ENCODE data around the gene FRAS1.
"Not testable (repeated sequence)": the region's sequence is repeated elsewhere in the genome, so short reads cannot be mapped to it uniquely, and the experiment has no call there.

Gene FRAS1

GRCh38 chr4:78268597-78268996, 211.5 kb downstream of the FRAS1 start:
- no peak for DNase-seq (ENCODE audit: low read depth in 1 of 2, low spot score in 1 of 2)

DNA sequence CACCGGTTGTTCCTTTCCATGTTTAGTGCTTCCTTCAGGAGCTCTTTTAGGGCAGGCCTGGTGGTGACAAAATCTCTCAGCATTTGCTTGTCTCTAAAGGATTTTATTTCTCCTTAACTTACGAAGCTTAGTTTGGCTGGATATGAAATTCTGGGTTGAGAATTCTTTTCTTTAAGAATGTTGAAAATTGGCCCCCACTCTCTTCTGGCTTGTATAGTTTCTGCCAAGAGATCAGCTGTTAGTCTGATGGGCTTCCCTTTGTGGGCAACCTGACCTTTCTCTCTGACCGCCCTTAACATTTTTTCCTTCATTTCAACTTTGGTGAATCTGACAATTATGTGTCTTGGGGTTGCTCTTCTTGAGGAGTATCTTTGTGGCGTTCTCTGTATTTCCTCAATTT, 218.3 kb downstream of the FRAS1 start:
- not testable (repeated sequence) for DNase-seq (ENCODE audit: low read depth in 1 of 2, low spot score in 1 of 2)

- no peak for DNase-seq (ENCODE audit: low read depth in 1 of 2, low spot score in 1 of 2)
Measured at GRCh38 chr4:78286281-78286680, 229.2 kb downstream of the FRAS1 start.

- DNase-seq (ENCODE audit: low read depth in 1 of 2, low spot score in 1 of 2) = no peak
Measured at GRCh38 chr4:78288327-78288726, 231.2 kb downstream of the FRAS1 start.

DNA sequence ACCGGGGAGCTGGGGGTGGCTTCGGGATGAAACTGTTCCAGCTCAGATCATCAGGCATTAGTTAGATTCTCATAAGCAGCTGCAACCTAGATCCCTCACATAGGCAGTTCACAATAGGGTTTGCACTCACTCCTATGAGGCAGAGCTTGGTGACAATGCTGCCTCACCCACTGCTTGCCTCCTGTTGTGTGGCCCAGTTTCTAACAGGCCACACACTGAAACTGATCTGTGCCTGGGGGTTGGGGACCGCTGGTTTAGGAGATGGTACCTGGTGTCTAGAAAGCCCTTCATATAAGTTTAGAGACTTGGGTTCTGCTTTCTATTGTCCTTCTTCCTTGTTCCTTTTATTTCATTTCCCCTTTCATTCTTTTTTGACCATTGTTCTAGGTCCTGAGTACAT, 234.2 kb downstream of the FRAS1 start:
- no peak for DNase-seq (ENCODE audit: low read depth in 1 of 2, low spot score in 1 of 2)

DNA sequence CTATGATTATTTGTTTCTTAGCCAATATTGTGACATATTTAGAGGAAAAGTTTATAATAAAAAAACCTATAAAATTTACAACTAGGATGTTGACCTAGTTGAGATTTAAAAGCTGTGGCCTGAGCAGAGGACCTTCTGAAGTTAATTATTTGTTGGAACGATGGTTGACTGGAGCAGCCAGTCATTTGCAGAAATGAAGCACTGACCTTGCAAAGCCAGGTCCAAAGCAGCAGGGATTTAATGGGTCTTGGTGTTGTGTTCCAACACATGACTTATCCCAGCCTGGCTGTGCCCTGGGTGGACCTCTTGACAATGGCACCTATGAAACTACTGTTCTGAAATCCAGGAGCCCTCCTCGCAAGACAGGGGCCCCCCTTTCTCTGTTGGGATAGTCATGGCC, 235.2 kb downstream of the FRAS1 start:
- no peak for DNase-seq (ENCODE audit: low read depth in 1 of 2, low spot score in 1 of 2)

DNA sequence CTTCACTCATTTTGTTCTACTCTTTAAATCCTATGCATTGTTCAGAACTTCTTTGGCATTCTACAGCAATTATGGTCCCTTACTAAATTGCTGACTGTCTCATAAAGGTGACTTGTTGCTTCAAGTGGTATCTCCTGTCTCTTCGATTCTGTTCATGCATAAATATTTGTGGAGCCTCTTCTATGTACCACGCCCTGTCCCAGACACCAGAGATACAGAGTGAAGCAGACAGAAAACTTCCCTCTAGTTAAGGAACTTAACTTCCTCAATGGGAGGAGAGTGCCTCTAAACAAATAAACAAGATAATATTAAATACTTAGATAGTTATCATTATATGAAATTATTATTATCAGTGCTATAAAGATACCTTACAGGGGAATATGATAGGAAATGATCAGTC, 235.7 kb downstream of the FRAS1 start:
- no peak for DNase-seq (ENCODE audit: low read depth in 1 of 2, low spot score in 1 of 2)

- no peak for DNase-seq (ENCODE audit: low read depth in 1 of 2, low spot score in 1 of 2)
Measured at GRCh38 chr4:78293348-78293747, 236.2 kb downstream of the FRAS1 start.

DNA sequence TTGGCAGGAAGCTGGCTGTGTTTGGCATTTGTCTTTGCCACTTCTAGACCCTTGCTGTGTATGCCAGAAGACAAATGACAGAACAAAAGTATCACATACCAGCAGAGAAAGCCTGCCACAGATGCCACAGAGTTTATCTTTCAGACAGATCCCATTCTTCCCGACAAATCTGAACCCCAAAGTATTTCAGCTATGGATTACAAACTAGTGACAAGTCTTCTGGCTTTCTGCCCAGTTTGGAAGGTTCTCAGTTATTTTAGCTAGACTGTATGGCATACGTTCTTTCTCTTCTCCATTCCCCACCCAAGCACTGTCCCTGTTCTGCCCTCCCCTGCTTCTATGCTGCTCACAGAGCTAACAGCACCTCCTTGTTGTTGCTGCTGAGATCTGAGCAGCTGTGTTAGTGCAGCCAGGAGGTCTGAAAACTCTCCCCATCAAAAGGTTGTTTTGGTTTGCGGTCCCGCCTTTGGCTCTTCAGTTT, 236.7 kb downstream of the FRAS1 start:
- no peak for DNase-seq (ENCODE audit: low read depth in 1 of 2, low spot score in 1 of 2)

- DNase-seq (ENCODE audit: low read depth in 1 of 2, low spot score in 1 of 2) = no peak
Measured at GRCh38 chr4:78296261-78296660, 239.1 kb downstream of the FRAS1 start.

DNA sequence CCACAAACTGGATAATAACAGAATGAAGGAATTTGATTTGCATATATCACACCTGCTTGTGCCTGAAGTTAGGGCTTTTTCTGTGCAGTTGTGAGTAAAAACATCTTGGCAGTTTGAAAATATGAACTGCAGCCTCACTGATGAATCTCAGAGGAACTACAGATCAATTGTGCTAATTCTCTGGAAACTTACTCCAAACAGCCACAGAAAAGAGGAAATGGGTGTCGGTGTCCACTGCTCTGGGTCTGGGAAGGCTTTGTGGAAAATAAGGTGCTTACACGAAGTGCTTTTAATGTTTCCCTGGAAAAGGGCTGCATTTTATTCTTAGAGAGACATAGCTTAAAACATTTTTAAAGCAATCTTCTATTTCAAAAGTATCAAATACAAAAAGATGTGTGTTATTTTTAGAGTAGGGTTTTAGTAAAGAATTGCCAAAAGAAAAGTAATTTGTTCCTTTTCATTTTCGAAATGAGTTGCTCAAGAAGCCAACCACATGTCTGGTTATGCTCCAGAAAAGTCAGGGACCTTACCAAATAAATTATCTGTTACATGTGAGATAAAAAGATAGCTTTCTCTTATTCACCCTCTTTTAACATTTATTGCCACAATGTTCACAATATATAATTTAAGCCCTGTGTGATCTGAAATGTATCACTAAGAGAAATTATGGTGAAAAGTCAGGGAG, 240.1 kb downstream of the FRAS1 start:
- no peak for DNase-seq (ENCODE audit: low read depth in 1 of 2, low spot score in 1 of 2)

- no peak for DNase-seq (ENCODE audit: low read depth in 1 of 2, low spot score in 1 of 2)
Measured at GRCh38 chr4:78298618-78299017, 241.5 kb downstream of the FRAS1 start.

DNA sequence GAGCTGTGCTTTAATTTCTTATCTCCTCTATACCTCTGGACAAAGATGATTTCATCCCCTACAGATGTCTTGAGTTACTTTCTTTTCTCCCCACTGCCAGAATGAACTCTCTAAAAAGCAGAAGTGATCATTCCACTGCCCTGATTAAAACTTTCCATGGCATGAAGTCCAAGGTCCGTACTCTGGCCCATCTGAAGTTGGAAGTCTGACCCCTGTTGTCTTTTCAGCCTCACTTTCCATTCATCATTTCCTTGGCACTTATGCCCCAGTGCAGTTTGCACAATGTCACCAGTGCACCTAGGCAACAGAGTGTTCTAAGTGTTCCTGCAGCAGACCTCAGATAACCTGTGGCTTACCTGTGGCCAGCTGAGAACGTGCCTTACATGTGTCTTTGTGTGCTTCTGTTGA, 242.4 kb downstream of the FRAS1 start:
- no peak for DNase-seq (ENCODE audit: low read depth in 1 of 2, low spot score in 1 of 2)

DNA sequence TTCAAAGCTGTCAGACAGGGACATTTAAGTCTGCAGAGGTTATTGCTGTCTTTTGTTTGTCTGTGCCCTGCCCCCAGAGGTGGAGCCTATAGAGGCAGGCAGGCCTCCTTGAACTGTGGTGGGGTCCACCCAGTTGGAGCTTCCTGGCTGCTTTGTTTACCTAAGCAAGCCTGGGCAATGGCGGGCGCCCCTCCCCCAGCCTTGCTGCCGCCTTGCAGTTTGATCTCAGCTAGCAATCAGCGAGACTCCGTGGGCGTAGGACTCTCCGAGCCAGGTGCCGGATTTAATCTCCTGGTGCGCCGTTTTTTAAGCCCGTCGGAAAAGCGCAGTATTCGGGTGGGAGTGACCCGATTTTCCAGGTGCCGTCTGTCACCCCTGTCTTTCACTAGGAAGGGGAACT, 250.1 kb downstream of the FRAS1 start:
- DNase-seq (ENCODE audit: low read depth in 1 of 2, low spot score in 1 of 2) = not testable (repeated sequence)

- no peak for DNase-seq (ENCODE audit: low read depth in 1 of 2, low spot score in 1 of 2)
Measured at GRCh38 chr4:78308517-78308916, 251.4 kb downstream of the FRAS1 start.

DNA sequence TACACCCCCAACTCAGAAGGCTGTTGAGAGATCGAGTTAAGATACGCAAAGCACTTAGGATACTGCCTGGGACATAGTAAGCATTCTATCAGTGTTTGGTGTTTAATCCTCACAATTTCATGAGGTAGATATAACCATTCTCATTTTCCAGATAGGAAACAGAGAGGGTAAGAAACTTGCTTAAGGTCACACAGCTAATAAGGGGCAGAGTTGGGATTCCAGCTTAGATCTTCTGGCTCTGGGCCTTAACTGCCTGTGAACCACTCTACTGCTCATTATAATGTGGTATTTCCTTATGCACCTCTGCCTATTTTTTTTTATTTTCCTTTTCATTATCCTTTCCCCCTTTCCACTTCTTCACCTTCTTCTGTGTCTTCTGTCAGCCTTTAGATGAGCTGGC, 252.2 kb downstream of the FRAS1 start:
- DNase-seq (ENCODE audit: low read depth in 1 of 2, low spot score in 1 of 2) = no peak

GRCh38 chr4:78310007-78310739, 253.1 kb downstream of the FRAS1 start:
- DNase-seq (ENCODE audit: low read depth in 1 of 2, low spot score in 1 of 2) = no peak

DNA sequence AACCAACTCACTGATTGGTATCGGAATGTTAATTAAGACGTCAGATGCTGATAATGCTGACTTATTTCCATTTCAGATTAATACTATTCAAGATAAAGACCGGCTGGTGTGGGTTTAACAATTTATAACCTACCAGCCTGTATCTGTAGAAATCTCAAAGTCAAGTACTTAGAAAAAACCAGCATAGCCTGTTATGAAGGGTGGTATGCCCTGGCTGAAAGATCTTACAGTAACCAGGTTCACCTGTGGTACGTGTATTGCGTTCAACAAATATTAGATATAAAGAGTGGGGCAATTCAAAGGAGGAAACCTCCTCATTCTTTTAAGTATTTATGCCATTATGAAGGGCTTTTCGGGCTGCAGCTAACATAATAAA, 253.6 kb downstream of the FRAS1 start:
- no peak for DNase-seq (ENCODE audit: low read depth in 1 of 2, low spot score in 1 of 2)

DNA sequence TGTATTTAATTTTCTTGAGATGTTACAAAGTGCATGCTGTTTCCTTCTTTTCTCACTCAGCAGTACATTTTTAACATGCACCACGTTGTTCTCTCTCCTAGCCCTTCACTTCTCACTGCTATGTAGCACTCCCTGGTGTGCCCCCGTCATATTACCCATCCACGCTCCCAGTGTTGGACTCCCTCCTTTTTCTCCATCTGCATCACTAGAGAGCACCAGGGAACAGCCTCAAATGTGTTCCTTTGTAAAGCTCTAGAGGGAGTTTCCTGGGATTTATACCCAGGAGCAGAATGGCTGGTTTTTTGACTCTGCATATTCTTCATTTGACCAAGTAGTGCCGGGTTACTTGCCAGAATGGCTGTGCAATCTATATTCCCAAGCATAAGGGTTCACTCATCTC, 254.2 kb downstream of the FRAS1 start:
- DNase-seq (ENCODE audit: low read depth in 1 of 2, low spot score in 1 of 2) = no peak

- no peak for DNase-seq (ENCODE audit: low read depth in 1 of 2, low spot score in 1 of 2)
Measured at GRCh38 chr4:78312989-78313753, 256.0 kb downstream of the FRAS1 start.

DNA sequence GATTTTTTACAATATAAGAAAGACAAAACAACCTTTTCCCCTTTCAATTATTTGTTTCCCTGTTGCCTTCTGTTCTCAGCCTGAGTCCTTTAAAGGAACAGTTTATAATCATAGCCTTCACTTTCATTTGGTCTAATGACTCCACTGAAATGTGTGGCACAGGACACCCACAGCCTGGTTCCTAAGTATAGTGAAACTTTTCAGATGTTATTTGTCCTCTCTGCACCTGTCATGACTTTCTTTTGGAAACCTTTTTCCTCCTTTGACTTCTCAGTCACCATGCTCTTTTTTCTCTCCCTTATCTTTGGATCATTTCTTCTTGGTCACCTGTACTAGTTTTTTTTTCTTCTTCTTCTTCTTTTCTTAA, 256.6 kb downstream of the FRAS1 start:
- DNase-seq (ENCODE audit: low read depth in 1 of 2, low spot score in 1 of 2) = no peak

DNA sequence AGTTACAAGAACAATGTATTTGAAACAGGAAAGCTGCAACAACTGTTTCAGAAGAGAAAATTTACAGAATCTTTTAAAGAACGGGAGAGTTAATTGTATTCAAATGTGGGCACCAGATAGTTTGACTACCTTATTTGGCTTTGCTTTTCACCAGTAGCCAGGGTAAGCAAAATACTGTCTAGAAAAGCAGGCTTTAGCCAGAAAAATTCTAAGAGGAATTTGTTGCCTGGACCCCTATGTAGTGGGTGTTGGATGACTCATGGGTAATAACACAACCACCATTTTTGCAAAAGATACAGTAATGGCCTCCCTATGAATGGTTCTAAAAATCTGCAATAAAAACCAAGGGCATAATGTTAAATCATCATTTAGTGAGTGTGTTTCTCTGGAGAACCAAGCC, 261.0 kb downstream of the FRAS1 start:
- DNase-seq (ENCODE audit: low read depth in 1 of 2, low spot score in 1 of 2) = no peak
